ENCODE data around the gene CEND1.

GRCh38 chr11:799641-800316, 9.9 kb upstream of the CEND1 start:
- no peak for TF ChIP-seq POLR2A (IDR thresholded peaks at IDR 0.05)
- TF ChIP-seq CTCF (IDR thresholded peaks at IDR 0.05) = no peak

Measured in thyroid gland (tissue), 4 donors.